Activated naive CD4-positive, alpha-beta T cell treated with anti-CD3 and anti-CD28 coated beads, Interleukin-2, amount 50 U/mL, for 16 hours (primary cell): ENCODE results near the gene CCBE1.

ENCODE experiments used
- DNase-seq: peaks from one replicate; pipeline ENCODE4 v3.0.0-alpha.2; 2020

The CCBE1 gene

DNA sequence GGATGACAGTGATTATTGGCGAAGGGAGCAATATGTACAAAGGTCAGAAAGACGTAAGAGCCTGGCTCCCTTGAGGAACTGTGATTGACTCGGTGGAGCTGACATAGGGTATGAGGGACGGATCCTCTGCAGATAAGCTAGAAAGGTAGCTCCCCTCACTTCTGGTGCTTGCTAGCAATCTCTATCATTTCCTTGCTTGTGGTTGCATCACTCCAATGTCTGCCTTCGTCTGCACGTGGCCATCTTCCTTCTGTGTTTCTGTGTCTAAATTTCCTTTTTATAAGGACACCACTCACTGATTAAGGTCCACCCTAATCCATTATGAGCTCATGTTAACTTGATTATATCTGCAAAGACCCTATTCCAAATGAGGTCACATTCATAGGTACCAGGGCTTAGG lies 315.3 kb downstream of the CCBE1 start:
- DNase-seq, result no peak
